Right forelimb (tissue), 1 donor: ENCODE data around the gene NOSTRIN.
"Not testable (repeated sequence)": the region's sequence is repeated elsewhere in the genome, so short reads cannot be mapped to it uniquely, and the experiment has no call there.

Experiments
- DNase-seq: peaks from one replicate; pipeline ENCODE4 v3.0.0-alpha.2; 2018

The NOSTRIN gene

GRCh38 chr2:168801961-168802858 is at the start of gene NOSTRIN:
Gene NOSTRIN, plus strand, starts transcription at chr2:168802637. Its CDS starts 10 bp downstream, at chr2:168802647.
- no peak for DNase-seq

GRCh38 chr2:168753765-168754329 is 48.6 kb upstream of the NOSTRIN start:
- no peak for DNase-seq

GRCh38 chr2:168757223-168757622 is 45.2 kb upstream of the NOSTRIN start:
- DNase-seq = no peak

GRCh38 chr2:168758970-168759820 is 43.2 kb upstream of the NOSTRIN start:
- no peak for DNase-seq

- no peak for DNase-seq
These were observed 37.0 kb upstream of the NOSTRIN start for GRCh38 chr2:168765401-168765800.

- no peak for DNase-seq
These were observed 35.8 kb upstream of the NOSTRIN start for GRCh38 chr2:168766600-168766999.

- DNase-seq = no peak
These were observed 35.2 kb upstream of the NOSTRIN start for GRCh38 chr2:168767258-168767657.

GRCh38 chr2:168768357-168768756 is 34.1 kb upstream of the NOSTRIN start:
- not testable (repeated sequence) for DNase-seq

GRCh38 chr2:168770796-168771195 is 31.6 kb upstream of the NOSTRIN start:
- DNase-seq = no peak

- DNase-seq = no peak
These were observed 29.7 kb upstream of the NOSTRIN start for GRCh38 chr2:168772704-168773103.

GRCh38 chr2:168773128-168773527 is 29.3 kb upstream of the NOSTRIN start:
- no peak for DNase-seq

- DNase-seq = no peak
These were observed 28.5 kb upstream of the NOSTRIN start for GRCh38 chr2:168773719-168774521.

GRCh38 chr2:168775837-168776236 is 26.6 kb upstream of the NOSTRIN start:
- DNase-seq = no peak

GRCh38 chr2:168780669-168781071 is 21.8 kb upstream of the NOSTRIN start:
- DNase-seq = no peak

GRCh38 chr2:168781191-168781817 is 21.1 kb upstream of the NOSTRIN start:
- no peak for DNase-seq

- DNase-seq = no peak
These were observed 20.2 kb upstream of the NOSTRIN start for GRCh38 chr2:168782271-168782670.

- DNase-seq = no peak
These were observed 17.4 kb upstream of the NOSTRIN start for GRCh38 chr2:168784993-168785392.

GRCh38 chr2:168787098-168787781 is 15.2 kb upstream of the NOSTRIN start:
- DNase-seq = no peak

- DNase-seq = no peak
These were observed 14.6 kb upstream of the NOSTRIN start for GRCh38 chr2:168787782-168788376.

GRCh38 chr2:168789776-168790175 is 12.7 kb upstream of the NOSTRIN start:
- DNase-seq = no peak
